IPS-18c (cell line): ENCODE measurements around the gene RERE.

Experiments
- H3K4me3 ChIP-seq: 2 replicates; pipeline ENCODE4 v1.7.0; 2013; ENCODE audit warnings: low read depth, mild to moderate bottlenecking, low read length, moderate library complexity; ENCODE audit not compliant: insufficient read depth
- H3K9me3 ChIP-seq: one replicate; pipeline ENCODE4 v1.6.1; 2013; ENCODE audit warnings: mild to moderate bottlenecking, low read length, moderate library complexity; ENCODE audit not compliant: control insufficient read depth, insufficient read depth

RERE gene

DNA sequence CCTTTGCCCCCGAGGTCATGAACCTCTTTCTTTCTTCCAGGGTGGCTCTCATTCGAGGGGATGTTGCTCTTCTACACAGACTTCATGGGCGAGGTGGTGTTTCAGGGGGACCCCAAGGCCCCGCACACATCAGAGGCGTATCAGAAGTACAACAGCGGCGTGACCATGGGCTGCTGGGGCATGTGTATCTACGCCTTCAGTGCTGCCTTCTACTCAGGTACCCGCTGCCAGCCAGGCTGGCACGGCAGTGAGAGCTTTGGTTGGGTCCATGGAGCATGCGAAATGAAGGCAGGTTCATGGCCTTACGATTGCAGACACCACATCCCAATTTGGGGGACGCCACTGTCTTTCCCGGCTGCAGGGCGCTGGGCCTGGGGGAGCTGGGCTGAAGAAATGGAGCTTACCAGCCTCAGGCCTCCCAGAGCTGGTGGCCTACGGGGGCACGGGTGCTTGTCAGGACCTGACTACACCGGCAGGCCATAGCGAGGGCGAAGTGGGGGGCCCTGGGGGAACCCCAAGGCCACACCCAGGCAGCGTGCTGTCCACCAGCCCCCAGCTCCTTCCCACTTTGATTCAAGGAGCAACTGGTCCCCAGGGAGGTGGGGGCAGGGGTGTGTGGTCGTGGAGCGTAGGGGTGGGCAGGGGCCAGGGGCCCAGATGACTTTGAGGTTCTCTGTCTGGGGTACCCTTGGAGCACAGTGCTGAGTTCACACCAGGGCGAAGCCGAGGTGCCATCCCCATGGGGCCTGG is 479.5 kb downstream of the RERE start:
- H3K4me3 ChIP-seq = no peak overlapping the region
- no peaks in the 10 kb centered on the region for H3K9me3 ChIP-seq

DNA sequence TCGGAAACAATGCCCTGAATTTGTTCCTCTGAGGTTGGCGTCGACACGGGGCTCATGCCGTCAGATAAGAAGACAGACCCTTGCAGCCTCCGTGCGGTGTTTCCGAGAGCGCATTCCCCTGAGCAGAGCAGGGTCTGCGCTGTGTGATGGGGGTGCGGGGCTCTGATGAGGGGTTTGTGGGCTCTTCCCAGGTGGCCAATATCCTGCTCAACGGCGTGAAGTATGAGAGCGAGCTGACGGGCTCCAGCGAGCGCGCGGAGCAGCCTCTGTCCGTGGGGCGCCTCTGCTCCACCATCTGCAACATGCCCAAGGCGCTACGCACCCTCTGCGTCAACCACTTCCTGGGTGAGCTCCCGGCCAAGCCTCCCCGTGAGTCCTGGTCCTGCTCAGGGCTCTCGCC is 482.2 kb downstream of the RERE start:
- Histone ChIP-seq H3K4me3 (no peak overlapping the region), H3K9me3 (no peaks in the 10 kb centered on the region)

DNA sequence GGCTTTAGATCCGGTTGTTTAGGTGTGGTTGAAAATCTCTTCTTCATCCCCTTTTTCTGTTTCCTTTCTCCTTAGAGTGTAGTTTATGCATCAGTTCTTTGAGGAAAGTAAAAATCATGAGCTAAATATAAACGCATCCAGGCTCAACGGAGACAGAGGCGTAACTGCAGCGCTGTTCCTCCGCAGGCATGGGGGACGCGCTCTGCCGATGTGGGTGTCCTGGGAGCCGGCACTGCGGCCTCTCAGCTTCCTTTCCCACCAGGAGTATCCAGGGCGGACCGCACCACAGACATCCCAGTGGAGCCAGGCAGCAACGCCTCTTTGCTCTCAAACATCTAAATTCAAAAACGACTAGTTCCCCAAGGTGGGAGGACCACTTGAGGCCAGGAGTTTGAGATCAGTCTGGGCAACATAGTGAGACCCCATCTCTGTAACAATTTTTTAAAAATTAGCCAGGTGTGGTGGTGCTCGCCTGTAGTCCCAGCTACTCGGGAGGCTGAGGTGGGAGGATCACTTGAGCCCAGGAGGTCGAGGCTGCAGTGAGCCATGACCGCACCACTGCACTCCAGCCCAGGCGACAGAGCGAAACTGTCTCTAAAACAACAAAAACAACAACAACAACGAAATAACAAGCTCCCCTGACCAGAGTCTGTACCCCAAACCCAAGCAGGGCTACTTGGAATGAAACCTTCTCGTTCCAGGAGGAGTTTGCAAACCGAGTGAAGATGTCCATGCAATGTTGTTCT is 483.2 kb downstream of the RERE start:
- Histone ChIP-seq H3K9me3 (no peaks in the 10 kb centered on the region), H3K4me3 (no peak overlapping the region)

DNA sequence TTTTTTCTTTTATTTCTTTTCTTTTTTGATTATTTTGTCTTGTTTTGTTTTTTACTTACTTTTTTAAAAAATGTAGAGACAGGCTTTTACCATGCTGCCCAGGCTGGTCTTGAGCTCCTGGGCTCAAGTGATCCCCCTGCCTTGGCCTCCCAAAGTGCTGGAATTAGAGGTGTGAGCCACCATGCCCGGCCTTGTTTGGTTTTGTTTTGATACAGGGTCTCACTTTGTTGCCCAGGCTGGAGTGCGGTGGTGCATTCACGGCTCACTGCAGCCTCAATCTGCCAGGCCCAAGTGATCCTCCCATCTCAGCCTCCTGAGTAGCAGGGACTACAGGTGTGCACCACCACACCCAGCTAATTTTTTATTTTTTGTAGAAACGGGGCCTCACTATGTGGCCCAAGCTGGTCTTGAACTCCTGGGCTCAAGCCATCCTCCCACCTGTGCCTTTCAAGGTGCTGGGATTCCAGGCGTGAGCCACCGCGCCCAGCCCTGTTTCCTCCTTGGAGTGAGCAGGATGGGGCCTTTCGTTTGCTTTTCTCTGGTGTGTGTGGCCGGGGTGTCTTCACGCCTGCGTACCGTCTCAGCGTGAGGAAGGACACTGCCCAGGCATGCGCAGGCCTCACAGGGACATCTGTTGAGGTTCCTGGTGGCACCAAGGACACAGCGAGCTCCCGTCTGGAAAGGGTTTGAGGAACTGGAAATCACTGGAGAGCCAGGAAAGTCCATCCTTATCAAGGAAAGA is 484.0 kb downstream of the RERE start:
- H3K9me3 ChIP-seq = no peaks in the 10 kb centered on the region
- no peak overlapping the region for H3K4me3 ChIP-seq

DNA sequence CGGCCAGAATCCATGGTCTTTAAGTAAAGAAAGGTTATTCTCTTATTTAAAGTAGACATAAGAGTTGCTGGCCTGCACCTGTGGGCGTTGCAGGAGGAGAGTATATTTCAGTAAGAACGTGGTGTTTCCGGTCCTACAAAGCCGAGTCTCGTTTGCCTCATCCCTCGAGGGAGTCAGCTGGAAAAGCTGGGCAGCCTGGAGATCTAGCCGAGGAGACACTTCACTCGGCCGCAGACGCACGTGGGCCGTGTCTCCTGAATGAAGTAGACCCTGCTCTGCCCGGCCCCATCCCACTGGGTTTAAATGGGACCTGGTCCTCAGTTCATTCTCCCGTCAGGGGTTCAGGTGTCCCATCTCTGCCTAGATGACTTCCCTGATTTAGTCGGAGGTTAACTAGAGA is 484.6 kb downstream of the RERE start:
- H3K9me3 ChIP-seq = no peaks in the 10 kb centered on the region
- H3K4me3 ChIP-seq = no peak overlapping the region

DNA sequence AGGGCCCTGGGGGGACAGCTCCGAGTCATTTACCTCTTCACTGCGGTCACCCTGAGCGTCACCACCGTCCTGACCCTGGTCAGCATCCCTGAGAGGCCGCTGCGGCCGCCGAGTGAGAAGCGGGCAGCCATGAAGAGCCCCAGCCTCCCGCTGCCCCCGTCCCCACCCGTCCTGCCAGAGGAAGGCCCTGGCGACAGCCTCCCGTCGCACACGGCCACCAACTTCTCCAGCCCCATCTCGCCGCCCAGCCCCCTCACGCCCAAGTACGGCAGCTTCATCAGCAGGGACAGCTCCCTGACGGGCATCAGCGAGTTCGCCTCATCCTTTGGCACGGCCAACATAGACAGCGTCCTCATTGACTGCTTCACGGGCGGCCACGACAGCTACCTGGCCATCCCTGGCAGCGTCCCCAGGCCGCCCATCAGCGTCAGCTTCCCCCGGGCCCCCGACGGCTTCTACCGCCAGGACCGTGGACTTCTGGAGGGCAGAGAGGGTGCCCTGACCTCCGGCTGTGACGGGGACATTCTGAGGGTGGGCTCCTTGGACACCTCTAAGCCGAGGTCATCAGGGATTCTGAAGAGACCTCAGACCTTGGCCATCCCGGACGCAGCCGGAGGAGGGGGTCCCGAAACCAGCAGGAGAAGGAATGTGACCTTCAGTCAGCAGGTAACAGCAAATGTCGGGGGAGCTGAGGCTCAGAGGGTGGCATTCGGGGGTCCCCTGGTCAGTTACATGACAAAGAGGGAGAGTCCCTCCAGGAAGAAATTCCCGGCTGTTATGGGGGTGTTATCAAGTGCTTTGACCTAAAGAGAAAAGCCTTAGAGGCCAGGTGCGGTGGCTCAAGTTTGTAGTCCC is 486.9 kb downstream of the RERE start:
- Histone ChIP-seq H3K4me3 (no peak overlapping the region), H3K9me3 (no peaks in the 10 kb centered on the region)

DNA sequence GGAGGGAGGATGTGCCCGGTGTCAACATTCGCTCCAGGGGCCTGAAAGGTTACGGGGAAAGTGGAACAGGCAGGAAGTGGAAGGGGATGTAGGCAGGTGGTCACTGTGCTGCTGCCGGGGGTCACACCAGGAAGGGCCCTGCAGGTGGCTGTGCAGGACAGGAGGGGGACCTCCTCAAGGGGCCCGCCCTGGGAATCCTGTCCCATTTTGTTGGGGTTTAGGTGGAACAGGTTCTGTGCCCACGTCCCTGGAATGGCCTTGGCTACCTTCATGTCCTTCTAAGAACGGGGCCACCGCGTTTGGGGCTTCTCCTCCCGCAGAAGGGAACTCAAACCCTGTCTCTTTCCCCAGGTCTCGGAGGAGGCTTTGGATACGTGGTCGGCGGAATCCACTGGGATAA is 487.6 kb downstream of the RERE start:
- Histone ChIP-seq H3K9me3 (no peaks in the 10 kb centered on the region), H3K4me3 (no peak overlapping the region)

DNA sequence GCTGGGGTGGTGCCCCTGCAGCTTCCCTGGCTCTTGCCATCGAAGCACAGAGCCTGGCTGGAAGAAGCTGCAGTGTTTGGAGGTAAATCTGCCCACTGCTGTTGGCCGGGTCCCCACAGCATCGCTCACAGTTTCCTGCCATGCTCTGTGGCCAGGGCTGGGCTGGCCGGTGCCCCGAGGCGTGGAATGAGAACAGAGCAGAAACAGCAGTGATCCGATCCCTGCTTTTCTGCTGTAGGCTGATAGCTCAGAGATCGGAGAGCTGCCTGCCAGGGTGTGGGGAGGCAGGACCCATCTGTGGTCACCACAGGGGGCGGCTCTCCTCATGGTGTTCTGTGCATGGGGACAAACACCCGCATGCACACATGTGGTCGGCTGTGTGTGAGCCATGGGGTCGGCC is 488.0 kb downstream of the RERE start:
- no peaks in the 10 kb centered on the region for H3K9me3 ChIP-seq
- H3K4me3 ChIP-seq = no peak overlapping the region

DNA sequence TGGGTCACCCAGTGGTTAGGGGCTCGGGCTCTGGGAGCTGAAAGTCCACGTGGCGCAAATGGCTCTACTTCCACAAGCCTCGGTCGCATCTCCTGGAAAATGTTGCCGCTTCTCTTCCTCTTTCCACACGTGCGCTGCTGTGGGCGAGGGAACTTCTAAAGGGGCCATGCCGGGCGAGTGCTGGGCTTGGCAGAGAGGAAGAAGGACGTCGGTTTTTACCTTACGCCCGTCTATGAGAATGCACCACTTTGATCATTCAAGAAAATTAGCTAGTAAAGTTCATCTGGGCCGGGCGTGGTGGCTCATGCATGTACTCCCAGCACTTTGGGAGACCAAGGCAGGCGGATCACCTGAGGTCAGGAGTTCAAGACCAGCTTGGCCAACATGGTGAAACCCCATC is 489.2 kb downstream of the RERE start:
- H3K9me3 ChIP-seq = no peaks in the 10 kb centered on the region
- H3K4me3 ChIP-seq = no peak overlapping the region

DNA sequence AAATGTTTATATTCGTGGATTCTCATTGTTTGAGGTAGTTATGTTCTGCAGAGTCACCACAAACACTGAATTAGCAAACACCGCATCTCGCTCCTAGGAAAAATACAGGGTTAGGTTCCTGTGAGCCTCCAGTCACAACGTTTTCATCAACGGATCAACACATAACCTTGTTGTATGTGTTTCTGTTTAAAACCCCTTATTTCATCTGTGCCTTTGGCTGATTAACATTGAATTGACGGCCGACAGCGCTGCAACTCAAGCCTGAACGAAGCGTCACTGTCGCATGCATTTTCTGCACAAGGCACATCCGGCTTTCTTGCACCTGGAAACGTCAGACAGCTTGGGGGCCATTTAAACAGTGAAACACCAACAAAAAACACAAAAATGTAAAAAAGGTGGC is 491.2 kb downstream of the RERE start:
- Histone ChIP-seq H3K4me3 (no peak overlapping the region), H3K9me3 (no peaks in the 10 kb centered on the region)

DNA sequence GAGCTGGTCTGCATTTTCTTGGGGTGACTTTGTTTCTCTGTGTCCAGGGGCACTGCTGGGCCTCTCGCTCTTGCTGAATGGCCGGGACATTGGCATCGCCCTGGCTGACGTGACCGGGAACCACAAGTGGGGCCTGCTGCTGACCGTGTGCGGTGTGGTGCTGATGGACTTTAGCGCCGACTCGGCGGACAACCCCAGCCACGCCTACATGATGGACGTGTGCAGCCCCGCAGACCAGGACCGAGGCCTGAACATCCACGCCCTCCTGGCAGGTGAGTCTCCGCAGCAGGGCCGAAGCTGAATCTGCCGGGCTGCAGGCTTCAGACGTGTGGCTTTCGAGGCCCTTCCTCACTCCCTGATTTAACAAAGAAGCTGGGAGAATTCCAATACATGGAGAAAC is 491.7 kb downstream of the RERE start:
- H3K4me3 ChIP-seq = no peak overlapping the region
- no peaks in the 10 kb centered on the region for H3K9me3 ChIP-seq

DNA sequence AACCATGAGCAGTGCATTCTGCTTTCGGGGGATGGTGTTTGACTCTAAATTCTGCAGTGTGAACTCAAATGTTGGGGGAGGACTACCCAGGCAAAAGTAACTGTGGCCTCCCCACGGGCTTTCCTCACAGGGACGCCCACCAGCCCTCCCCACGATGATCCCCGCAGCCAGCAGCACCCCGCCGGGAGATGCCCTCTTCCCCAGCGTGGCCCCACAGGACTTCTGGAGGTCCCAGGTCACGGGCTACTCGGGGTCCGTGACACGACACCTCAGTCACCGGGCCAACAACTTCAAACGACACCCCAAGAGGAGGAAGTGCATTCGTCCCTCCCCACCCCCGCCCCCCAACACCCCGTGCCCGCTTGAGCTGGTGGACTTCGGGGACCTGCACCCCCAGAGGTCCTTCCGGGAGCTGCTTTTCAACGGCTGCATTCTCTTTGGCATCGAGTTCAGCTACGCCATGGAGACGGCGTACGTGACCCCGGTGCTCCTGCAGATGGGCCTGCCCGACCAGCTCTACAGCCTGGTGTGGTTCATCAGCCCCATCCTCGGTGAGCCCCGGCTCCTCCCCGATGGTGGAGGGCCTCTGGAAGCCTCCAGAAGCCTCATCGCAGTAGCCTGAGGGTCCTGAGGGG is 493.1 kb downstream of the RERE start:
- H3K9me3 ChIP-seq = no peaks in the 10 kb centered on the region

DNA sequence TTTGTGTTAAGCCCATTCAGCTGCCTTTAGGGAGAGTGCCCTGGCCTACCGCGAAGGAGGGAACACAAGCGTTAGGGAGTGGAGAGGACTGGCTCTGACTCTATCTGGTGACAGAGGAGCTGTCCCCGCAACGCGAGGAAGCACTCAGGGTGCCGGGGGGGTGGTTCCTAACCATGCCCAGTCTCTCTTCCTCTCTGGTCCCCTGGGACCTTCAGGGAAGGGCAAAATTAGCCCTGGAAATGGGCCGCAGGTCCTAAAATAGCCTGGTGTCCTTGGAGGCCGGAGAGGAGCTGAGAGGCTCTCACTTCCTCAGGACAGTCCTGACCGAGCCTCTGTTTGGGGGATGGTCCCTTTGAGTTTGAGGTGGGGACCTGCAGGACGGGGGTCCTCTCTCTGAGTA is 493.7 kb downstream of the RERE start:
- no peak overlapping the region for H3K4me3 ChIP-seq

More for the DNA sequence above, 493.1 kb downstream of the RERE start:
- no peak overlapping the region for H3K4me3 ChIP-seq

DNA sequence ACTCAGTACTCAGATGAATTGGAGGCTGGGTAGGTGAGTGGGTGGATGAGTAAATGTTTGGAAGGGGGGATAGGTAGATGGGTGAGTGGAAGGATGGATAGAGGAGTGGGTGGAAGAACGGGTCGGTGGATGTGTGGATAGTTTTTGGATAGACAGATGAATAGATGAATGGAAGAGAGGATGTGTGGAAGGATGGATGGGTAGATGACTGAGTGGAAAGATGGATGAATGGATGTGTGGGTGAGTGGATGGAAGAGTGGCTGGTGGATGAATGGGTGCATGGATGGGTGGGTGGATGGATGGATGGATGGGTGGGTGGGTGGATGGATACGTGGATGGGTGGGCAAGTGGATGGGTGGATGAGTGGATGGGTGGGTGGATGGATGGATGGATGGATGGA is 495.8 kb downstream of the RERE start:
- Histone ChIP-seq H3K4me3 (no peak overlapping the region), H3K9me3 (no peaks in the 10 kb centered on the region)

More for the DNA sequence above, 493.7 kb downstream of the RERE start:
- no peaks in the 10 kb centered on the region for H3K9me3 ChIP-seq

DNA sequence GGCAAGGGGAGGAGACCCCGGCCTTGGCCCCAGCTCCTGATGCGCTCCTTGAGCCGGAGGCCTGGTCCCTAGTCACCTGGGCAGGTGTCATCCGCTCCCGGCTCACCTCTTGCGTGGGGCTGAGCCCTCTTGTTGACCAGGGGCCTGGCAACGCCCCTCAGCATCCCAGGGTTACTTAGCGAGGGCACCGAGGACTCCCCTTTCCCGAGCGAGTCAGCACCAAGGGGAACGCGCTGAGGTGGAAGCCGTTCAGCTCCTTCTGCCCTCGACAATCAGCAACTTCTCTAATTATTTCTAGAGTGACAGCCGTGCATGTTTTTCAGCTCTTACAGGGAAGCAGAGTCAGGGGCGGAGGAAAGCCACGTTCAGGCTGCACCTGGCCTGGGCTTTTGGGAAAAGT is 499.0 kb downstream of the RERE start:
- H3K4me3 ChIP-seq = peak overlapping the region; percentile 56
- H3K9me3 ChIP-seq = no peaks in the 10 kb centered on the region

DNA sequence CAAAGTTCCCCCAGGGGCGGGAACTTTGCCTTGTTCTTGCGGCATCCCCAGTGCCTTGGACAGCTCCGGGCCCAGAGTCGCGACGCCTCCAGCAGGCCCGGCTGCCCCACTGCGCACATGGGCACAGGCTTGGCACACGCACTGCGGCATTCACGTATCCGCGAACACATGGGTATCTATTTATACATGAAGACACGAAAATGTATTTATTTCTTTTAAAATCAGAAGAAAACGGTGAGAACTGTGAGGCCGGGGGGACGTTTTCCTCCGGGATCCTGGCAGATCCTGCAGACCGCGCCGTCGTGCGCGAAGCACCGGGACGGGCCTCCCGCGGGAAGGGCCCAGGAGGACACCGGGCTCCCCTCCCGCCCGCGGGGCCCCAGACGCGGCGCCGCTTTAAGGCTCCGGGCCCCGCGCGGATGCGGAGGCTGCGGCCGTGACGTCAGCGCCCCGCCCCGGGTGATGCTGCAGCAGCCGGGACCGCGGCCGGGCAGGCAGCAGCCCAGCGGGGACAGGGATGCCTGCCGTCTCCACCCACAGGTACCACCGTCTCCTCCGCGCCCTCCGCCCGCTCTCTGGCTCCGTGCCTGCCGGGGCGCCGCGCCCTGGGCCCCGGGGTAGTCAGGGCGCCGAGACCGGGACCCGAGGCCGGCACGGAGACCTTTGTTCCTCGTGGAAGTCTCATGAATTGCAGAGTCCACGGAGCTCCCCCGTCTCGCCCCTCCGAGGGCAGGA is 499.6 kb downstream of the RERE start, which contains the start of gene SLC45A1:
Gene SLC45A1, plus strand, starts transcription at position 468 of the 735 bp plus-strand sequence. CDS start 6,216 bp downstream, outside the sequence.
- H3K4me3 ChIP-seq = peak within 1 kb of the TSS; percentile 56
- H3K9me3 ChIP-seq = no peaks in the 10 kb centered on the region
